CD4-positive, alpha-beta T cell treated with Interleukin-6 for 4 hours (primary cell): ENCODE measurements around the gene MRPL39.
"Not testable (repeated sequence)": the region's sequence is repeated elsewhere in the genome, so short reads cannot be mapped to it uniquely, and the experiment has no call there.

Experiments used
- DNase-seq: peaks from one replicate; pipeline ENCODE4 v3.0.0-alpha.2; 2020; ENCODE audit warnings: mixed read lengths

Gene MRPL39

GRCh38 chr21:25607151-25608043 lies at the start of gene MRPL39:
TSS of gene MRPL39 (minus strand) at chr21:25607481. CDS start at chr21:25607475, 6 bp downstream.
- DNase-seq, result peak; percentile 86

GRCh38 chr21:25656412-25656811 lies 49.1 kb upstream of the MRPL39 start:
- no peak for DNase-seq

GRCh38 chr21:25649146-25649545 lies 41.9 kb upstream of the MRPL39 start:
- no peak for DNase-seq

- no peak for DNase-seq
Measured at GRCh38 chr21:25647647-25648046, 40.4 kb upstream of the MRPL39 start.

- no peak for DNase-seq
Measured at GRCh38 chr21:25646474-25646873, 39.2 kb upstream of the MRPL39 start.

- no peak for DNase-seq
Measured at GRCh38 chr21:25643486-25643885, 36.2 kb upstream of the MRPL39 start.

GRCh38 chr21:25640943-25641292 lies 33.6 kb upstream of the MRPL39 start:
- DNase-seq, result no peak

- peak; percentile 5 for DNase-seq
Measured at GRCh38 chr21:25640202-25640942, 33.1 kb upstream of the MRPL39 start.

- DNase-seq, result peak; percentile 57
Measured at GRCh38 chr21:25639551-25640201, 32.4 kb upstream of the MRPL39 start.

- DNase-seq, result peak; percentile 31
Measured at GRCh38 chr21:25638660-25639550, 31.6 kb upstream of the MRPL39 start, which contains the start of gene JAM2. TSS of gene JAM2 (plus strand) at chr21:25639258. CDS start at chr21:25639822, 564 bp downstream.

GRCh38 chr21:25637851-25638659 lies 30.8 kb upstream of the MRPL39 start:
- DNase-seq, result no peak

GRCh38 chr21:25636727-25637126 lies 29.4 kb upstream of the MRPL39 start:
- DNase-seq, result no peak

GRCh38 chr21:25635310-25635709 lies 28.0 kb upstream of the MRPL39 start:
- DNase-seq, result no peak

- no peak for DNase-seq
Measured at GRCh38 chr21:25632296-25632695, 25.0 kb upstream of the MRPL39 start.

- no peak for DNase-seq
Measured at GRCh38 chr21:25626757-25627156, 19.5 kb upstream of the MRPL39 start.

- not testable (repeated sequence) for DNase-seq
Measured at GRCh38 chr21:25625776-25626555, 18.7 kb upstream of the MRPL39 start.

- no peak for DNase-seq
Measured at GRCh38 chr21:25625036-25625435, 17.8 kb upstream of the MRPL39 start.

- no peak for DNase-seq
Measured at GRCh38 chr21:25624511-25624910, 17.2 kb upstream of the MRPL39 start.

GRCh38 chr21:25619198-25619597 lies 11.9 kb upstream of the MRPL39 start:
- no peak for DNase-seq

- no peak for DNase-seq
Measured at GRCh38 chr21:25615880-25616279, 8.6 kb upstream of the MRPL39 start.

GRCh38 chr21:25614441-25614840 lies 7.2 kb upstream of the MRPL39 start:
- no peak for DNase-seq
